GM12875 (cell line): Measurements from ENCODE around the gene GPAT3.

Experiments
- H3K4me3 ChIP-seq: one replicate; pipeline ENCODE4 v1.5.1; 2011; ENCODE audit warnings: low read depth, low read length, control low read depth
- TF ChIP-seq, protein P1 (sequence below): IDR thresholded peaks from 2 replicates; pipeline ENCODE4 v1.5.1; 2011; ENCODE audit warnings: low read depth, mild to moderate bottlenecking, control low read depth, inconsistent platforms, low read length, moderate library complexity, borderline replicate concordance; ENCODE audit not compliant: insufficient read depth

The GPAT3 gene

GRCh38 chr4:83552924-83553323 is 17.0 kb downstream of the GPAT3 start:
- TF ChIP-seq, protein P1, sequence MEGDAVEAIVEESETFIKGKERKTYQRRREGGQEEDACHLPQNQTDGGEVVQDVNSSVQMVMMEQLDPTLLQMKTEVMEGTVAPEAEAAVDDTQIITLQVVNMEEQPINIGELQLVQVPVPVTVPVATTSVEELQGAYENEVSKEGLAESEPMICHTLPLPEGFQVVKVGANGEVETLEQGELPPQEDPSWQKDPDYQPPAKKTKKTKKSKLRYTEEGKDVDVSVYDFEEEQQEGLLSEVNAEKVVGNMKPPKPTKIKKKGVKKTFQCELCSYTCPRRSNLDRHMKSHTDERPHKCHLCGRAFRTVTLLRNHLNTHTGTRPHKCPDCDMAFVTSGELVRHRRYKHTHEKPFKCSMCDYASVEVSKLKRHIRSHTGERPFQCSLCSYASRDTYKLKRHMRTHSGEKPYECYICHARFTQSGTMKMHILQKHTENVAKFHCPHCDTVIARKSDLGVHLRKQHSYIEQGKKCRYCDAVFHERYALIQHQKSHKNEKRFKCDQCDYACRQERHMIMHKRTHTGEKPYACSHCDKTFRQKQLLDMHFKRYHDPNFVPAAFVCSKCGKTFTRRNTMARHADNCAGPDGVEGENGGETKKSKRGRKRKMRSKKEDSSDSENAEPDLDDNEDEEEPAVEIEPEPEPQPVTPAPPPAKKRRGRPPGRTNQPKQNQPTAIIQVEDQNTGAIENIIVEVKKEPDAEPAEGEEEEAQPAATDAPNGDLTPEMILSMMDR, result no peak
- no peak overlapping the region for H3K4me3 ChIP-seq

- TF ChIP-seq, protein P1, result no peak
- H3K4me3 ChIP-seq, result no peak overlapping the region
These were observed 20.2 kb downstream of the GPAT3 start for GRCh38 chr4:83556006-83556707.

DNA sequence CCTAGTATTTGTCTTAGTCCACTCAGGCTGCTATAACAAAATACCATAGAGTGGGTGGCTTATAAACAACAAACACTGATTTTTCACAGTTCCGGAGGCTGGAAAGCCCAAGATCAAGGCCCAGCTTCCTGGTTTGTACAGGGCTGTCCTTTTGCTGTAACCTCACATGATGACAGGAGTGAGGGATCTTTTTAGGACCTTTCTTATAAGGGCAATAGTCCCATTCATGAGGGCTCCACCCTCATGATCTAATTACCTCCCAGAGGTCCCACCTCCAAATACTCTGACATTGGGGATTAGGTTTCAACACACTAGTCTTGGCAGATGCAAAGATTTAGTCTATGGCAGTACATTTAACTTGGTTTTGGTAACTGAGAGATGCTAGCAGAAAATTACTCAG is 20.9 kb downstream of the GPAT3 start:
- H3K4me3 ChIP-seq, result no peak overlapping the region
- TF ChIP-seq, protein P1, result no peak

DNA sequence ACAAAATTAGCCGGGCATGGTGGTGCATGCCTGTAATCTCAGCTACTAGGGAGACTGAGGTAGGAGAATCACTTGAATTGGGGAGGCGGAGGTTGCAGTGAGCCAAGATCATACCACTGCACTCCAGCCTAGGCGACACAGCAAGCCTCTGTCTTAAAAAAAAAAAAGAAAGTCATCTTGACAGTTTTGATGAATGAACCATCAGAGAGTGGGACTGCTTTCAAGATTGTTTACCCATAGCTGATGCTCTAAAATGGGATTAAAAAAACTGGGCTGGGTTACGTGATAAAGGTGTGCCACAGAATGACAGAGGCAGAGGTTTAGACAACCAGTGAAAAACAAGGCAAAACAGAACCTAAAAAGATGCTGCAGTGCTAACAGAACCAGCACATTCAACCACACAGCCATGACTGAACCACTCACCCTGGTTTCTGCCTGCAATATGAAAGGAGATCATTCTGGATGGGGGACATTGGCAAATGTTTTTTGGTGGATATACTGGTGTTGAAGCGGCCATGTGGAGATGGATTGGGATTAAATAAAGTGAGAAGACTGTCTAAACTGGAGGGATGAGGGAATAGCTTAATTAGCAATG is 22.2 kb downstream of the GPAT3 start:
- TF ChIP-seq, protein P1, result no peak
- H3K4me3 ChIP-seq, result no peak overlapping the region

GRCh38 chr4:83558680-83559079 is 22.8 kb downstream of the GPAT3 start:
- no peak overlapping the region for H3K4me3 ChIP-seq
- TF ChIP-seq, protein P1, result no peak

- TF ChIP-seq, protein P1, result no peak
- no peak overlapping the region for H3K4me3 ChIP-seq
These were observed 24.6 kb downstream of the GPAT3 start for GRCh38 chr4:83560523-83560922.

- no peak overlapping the region for H3K4me3 ChIP-seq
- TF ChIP-seq, protein P1, result no peak
These were observed 25.5 kb downstream of the GPAT3 start for GRCh38 chr4:83561381-83561780.
